ENCODE measurements around the gene HNRNPA1.

The HNRNPA1 gene

DNA sequence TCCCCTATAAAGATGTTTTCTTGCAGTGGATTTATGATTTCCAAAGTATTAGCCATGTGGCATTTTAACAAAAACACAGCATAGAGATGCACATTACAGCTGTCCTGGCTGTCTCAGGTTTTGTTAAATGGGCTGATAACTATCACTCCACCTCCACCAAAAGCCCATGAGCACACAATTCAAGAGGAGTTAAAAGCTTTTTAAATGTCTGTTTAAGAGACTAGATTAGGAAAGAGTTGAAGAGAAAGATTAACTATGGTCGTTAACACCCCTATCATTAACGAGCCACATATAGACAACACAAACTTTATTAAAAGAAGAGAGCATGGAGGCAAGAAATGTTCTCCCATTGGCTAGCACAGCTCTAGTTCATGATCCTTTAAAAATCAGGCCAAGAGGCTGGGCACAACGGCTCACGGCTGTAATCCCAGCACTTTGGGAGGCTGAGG, 15.1 kb upstream of the HNRNPA1 start (continued):
- TF ChIP-seq PATZ1 (tag by site-specific recombination; IDR thresholded peaks at IDR 0.05), result no peak
- TF ChIP-seq ZNF423 (tag by site-specific recombination; IDR thresholded peaks at IDR 0.05), result no peak
- no peak for TF ChIP-seq KLF16 (tag by site-specific recombination; IDR thresholded peaks at IDR 0.05)
- TF ChIP-seq ZNF510 (tag by site-specific recombination; IDR thresholded peaks at IDR 0.05; ENCODE audit: insufficient replicate concordance), result no peak
- peak; percentile 89 for TF ChIP-seq WT1 (tag by site-specific recombination; IDR thresholded peaks at IDR 0.05)
- TF ChIP-seq ZNF623 (tag by site-specific recombination; IDR thresholded peaks at IDR 0.05), result no peak
- peak; percentile 68; the same call in 1 of the 2 replicates for TF ChIP-seq SCRT1 (tag by site-specific recombination; IDR thresholded peaks at IDR 0.05; ENCODE audit: borderline replicate concordance)
- TF ChIP-seq BCL11A (tag by site-specific recombination; IDR thresholded peaks at IDR 0.05; ENCODE audit: low read depth), result peak; percentile 77; the same call in 1 of the 2 replicates
- TF ChIP-seq ZNF223 (tag by site-specific recombination; IDR thresholded peaks at IDR 0.05), result no peak
- peak; percentile 63; the same call in 1 of the 2 replicates for TF ChIP-seq TSHZ1 (tag by site-specific recombination; IDR thresholded peaks at IDR 0.05; ENCODE audit: borderline replicate concordance)
- no peak for TF ChIP-seq ZNF202 (tag by site-specific recombination; IDR thresholded peaks at IDR 0.05; ENCODE audit: borderline replicate concordance)
- no peak for TF ChIP-seq ZNF2 (tag by site-specific recombination; IDR thresholded peaks at IDR 0.05)
- peak; percentile 82; the same call in 1 of the 2 replicates for TF ChIP-seq OVOL3 (tag by site-specific recombination; IDR thresholded peaks at IDR 0.05)
- no peak for TF ChIP-seq ZNF280C (tag by site-specific recombination; IDR thresholded peaks at IDR 0.05)
- no peak for TF ChIP-seq KLF8 (tag by site-specific recombination; IDR thresholded peaks at IDR 0.05)

DNA sequence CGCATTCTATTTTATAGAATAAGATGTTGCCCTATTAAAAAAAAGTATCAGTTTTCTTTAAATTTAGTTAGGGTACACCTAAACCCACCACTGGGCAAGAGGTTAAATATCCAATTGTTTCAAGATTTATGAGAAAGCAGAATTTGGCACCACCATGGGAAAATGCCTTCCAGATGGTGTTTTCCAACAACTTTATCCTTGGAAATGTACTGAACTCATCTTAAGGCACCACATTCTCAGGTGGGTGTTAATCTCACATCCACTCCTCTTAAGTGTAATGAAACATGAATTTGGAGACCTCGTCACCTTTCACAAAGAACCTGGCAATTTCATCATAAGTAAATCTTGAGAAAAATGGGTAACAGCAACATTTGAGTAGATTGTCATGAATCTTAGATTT, 13.7 kb upstream of the HNRNPA1 start:
- no peak overlapping the region for H3K27ac ChIP-seq (ENCODE audit: extremely low read depth, low read depth, low read length)
- no peaks in the 10 kb centered on the region; a peak in 1 of 3 replicates for H3K36me3 ChIP-seq (ENCODE audit: control insufficient read depth in 2 of 2, insufficient read depth in 1 of 2, low read length in 2 of 2)
- CTCF ChIA-PET, result interaction anchor here (0.7 kb wide), 1 partner anchor 394 kb away, joined by 4 read pairs; no protein-coding TSS in a partner anchor
- POLR2A ChIA-PET, result interaction anchor here (1.2 kb wide), 1 partner anchor 13 kb away, joined by 3 read pairs; the partner anchor contains the start of genes CBX5 and HNRNPA1
- H3K9me3 ChIP-seq (ENCODE audit: control insufficient read depth, insufficient read depth, low read depth, low read length), result no peaks in the 10 kb centered on the region
- no peak overlapping the region for H3K4me3 ChIP-seq (ENCODE audit: low read depth, low read length)
- TF ChIP-seq IKZF3 (tag by site-specific recombination; IDR thresholded peaks at IDR 0.05) (peak; percentile 38; the same call in 1 of the 2 replicates), ZNF707 (tag by site-specific recombination; IDR thresholded peaks at IDR 0.05) (no peak), PRDM6 (tag by site-specific recombination; IDR thresholded peaks at IDR 0.05) (peak; percentile 51; the same call in 1 of the 2 replicates)
- peaks cover 18% of the 10 kb centered on the region for H3K4me1 ChIP-seq (ENCODE audit: control insufficient read depth, insufficient read depth, low read length)

Measured in HEK293 (cell line).